GM12878 (cell line): ENCODE measurements around the gene RHBDF2. TPM values are rescaled to one million over a fixed set of nuclear protein-coding genes. Genes with fewer than 3 reads are reported as not detected.

Experiments used
- ATAC-seq: fragments of 200-7000 bp; cut with Tn5 transposase; 3 replicates; pipeline ENCODE4 v1.9.1; 2020; ENCODE audit warnings: mild to moderate bottlenecking, moderate library complexity
- BruUV-seq: library from RNA; stranded (reverse); fragments of 400-500 nt; replicated peaks from 2 replicates; lab custom pipeline; 2021; lab: Mats Ljungman, UMichigan
- CTCF ChIA-PET: fragments of 300-600 bp; sonication (Branson Sonifier 250); formaldehyde crosslinking; extraction: SDS; loops from one replicate; lab custom pipeline; 2021; ENCODE audit warnings: inconsistent platforms; lab: Yijun Ruan, JAX
- POLR2A ChIA-PET: fragments of 350-600 bp; formaldehyde crosslinking; extraction: SDS; loops from one replicate; lab custom pipeline; 2021; ENCODE audit warnings: inconsistent platforms; lab: Charles Lee
- RAD21 ChIA-PET: fragments of 300-600 bp; sonication (Branson Sonifier 250); formaldehyde crosslinking; loops from one replicate; lab custom pipeline; 2023; ENCODE audit warnings: antibody characterized with exemption; ENCODE audit not compliant: unreplicated experiment; lab: Charles Lee
- SMC1A ChIA-PET: fragments of 300-600 bp; sonication (Branson Sonifier 250); formaldehyde crosslinking; loops from one replicate; lab custom pipeline; 2023; ENCODE audit not compliant: unreplicated experiment, uncharacterized antibody; lab: Charles Lee
- DNase-seq: peaks from one replicate; pipeline ENCODE4 v3.0.0-alpha.2; 2011; ENCODE audit warnings: low read depth, low spot score
- FAIRE-seq: peaks from 3 replicates; lab custom pipeline; 2011; peaks lifted over from hg19 to GRCh38; lab: Jason Lieb, UNC
- H2AFZ ChIP-seq: 2 replicates; pipeline ENCODE4 v1.6.0; 2011; ENCODE audit warnings: low read depth, low read length, control low read depth; ENCODE audit not compliant: control insufficient read depth
- H3K27ac ChIP-seq: 2 replicates; pipeline ENCODE4 v1.5.1; 2011; ENCODE audit warnings: control low read depth; ENCODE audit not compliant: control insufficient read depth, insufficient read depth
- H3K27me3 ChIP-seq, 2 experiments: replicated peaks in 1 of 2; 2 replicates each; pipeline versions ENCODE4 v1.6.0 to v1.6.1; 2011; ENCODE audit warnings: low read length in 1 of 2; ENCODE audit not compliant: control insufficient read depth in 2 of 2, insufficient read depth in 2 of 2
- H3K36me3 ChIP-seq, 2 experiments: 2 replicates each; pipeline ENCODE4 v1.5.1; 2011; ENCODE audit warnings: low read length in 1 of 2; ENCODE audit not compliant: control insufficient read depth in 2 of 2, insufficient read depth in 2 of 2
- H3K4me1 ChIP-seq: 2 replicates; pipeline ENCODE4 v1.6.1; 2011; ENCODE audit warnings: mild to moderate bottlenecking, low read length, moderate library complexity, mixed read lengths; ENCODE audit not compliant: control insufficient read depth, insufficient read depth
- H3K4me2 ChIP-seq: 2 replicates; pipeline ENCODE4 v1.6.0; 2011; ENCODE audit warnings: control low read depth; ENCODE audit not compliant: control insufficient read depth, insufficient read depth
- H3K4me3 ChIP-seq: fragments of 200-600 bp; sonication (generic); 2 replicates; pipeline ENCODE4 v1.5.1; 2016
- H3K79me2 ChIP-seq: 2 replicates; pipeline ENCODE4 v1.6.0; 2011; ENCODE audit warnings: low read length; ENCODE audit not compliant: control insufficient read depth, insufficient read depth
- H3K9ac ChIP-seq: 2 replicates; pipeline ENCODE4 v1.8.0; 2011; ENCODE audit warnings: low read length, control low read depth, mixed read lengths; ENCODE audit not compliant: control insufficient read depth, insufficient read depth
- H3K9me3 ChIP-seq: replicated peaks from 3 replicates; pipeline ENCODE4 v1.5.1; 2011; ENCODE audit warnings: mild to moderate bottlenecking, low read length; ENCODE audit not compliant: control insufficient read depth, insufficient read depth
- H4K20me1 ChIP-seq: 2 replicates; pipeline ENCODE4 v1.6.0; 2011; ENCODE audit not compliant: control insufficient read depth, insufficient read depth
- HDAC6 ChIP-seq: fragments of 200-600 bp; sonication (generic); IDR thresholded peaks from one replicate; pipeline ENCODE4 v1.8.0; 2017; ENCODE audit warnings: antibody characterized with exemption; ENCODE audit not compliant: unreplicated experiment
- YY1 ChIP-seq: IDR thresholded peaks from 2 replicates; pipeline ENCODE4 v1.6.1; 2011; ENCODE audit warnings: low read depth, mild to moderate bottlenecking, low read length
- WGBS: methylation state at CpG from one replicate; pipeline ENCODE4 v1.1.6; 2016; ENCODE audit warnings: low lambda C conversion rate; ENCODE audit not compliant: insufficient replicate concordance, insufficient coverage; ENCODE audit errors: missing lambda C conversion rate; 5-methylcytosine and 5-hydroxymethylcytosine counted together
- in situ Hi-C: fragments of 300-500 bp; cut with MboI; formaldehyde crosslinking; loops from 9 replicates; pipeline ENCODE4 v1.14.3; 2018; ENCODE audit warnings: mixed read lengths
- intact Hi-C: fragments of 100-400 bp; cut with micrococcal nuclease; formaldehyde crosslinking; loops from one replicate; pipeline ENCODE4 v1.14.2; 2022; ENCODE audit not compliant: unreplicated experiment
- polyA plus RNA-seq, 11 experiments: library from polyadenylated mRNA; depleted of rRNA in 4 of 11; unstranded in 6 of 11; stranded (reverse) in 5 of 11; fragments of >200 nt; fragmentation: Nextera tagmentation in 4 of 11; fragmentation: Illumina TruSeq in 1 of 11; extraction: Ambion mirVana in 4 of 11; extraction: Trizol in 1 of 11; gene quantifications; 1 replicate in 1 of 11; 2 replicates in 10 of 11; pipeline versions ENCODE4 v1.2.1 to v1.2.3, GENCODE V29; 2011 to 2016; ENCODE audit warnings: inconsistent platforms in 2 of 11, missing spikeins in 2 of 11, low read depth in 1 of 11
- total RNA-seq, 4 experiments: library from RNA; depleted of rRNA in 3 of 4; stranded (reverse); fragments of >200 nt in 3 of 4; fragmentation: Illumina TruSeq in 1 of 4; extraction: Trizol in 1 of 4; gene quantifications; 2 replicates each; pipeline versions ENCODE4 v1.2.1 to v1.2.3, GENCODE V29; 2013 to 2021
- TF ChIP-seq, protein P1 (sequence below): fragments of 150-350 bp; IDR thresholded peaks from 2 replicates; pipeline ENCODE4 v1.6.1; 2016; ENCODE audit warnings: low read depth, low read length

Gene RHBDF2
- total and polyA plus RNA-seq, 10 of the 15 experiments (the other 5 are each of a cell fraction or from before 2014, with no cell fraction given): 0.97 to 43.0 (median 18.7) TPM

DNA sequence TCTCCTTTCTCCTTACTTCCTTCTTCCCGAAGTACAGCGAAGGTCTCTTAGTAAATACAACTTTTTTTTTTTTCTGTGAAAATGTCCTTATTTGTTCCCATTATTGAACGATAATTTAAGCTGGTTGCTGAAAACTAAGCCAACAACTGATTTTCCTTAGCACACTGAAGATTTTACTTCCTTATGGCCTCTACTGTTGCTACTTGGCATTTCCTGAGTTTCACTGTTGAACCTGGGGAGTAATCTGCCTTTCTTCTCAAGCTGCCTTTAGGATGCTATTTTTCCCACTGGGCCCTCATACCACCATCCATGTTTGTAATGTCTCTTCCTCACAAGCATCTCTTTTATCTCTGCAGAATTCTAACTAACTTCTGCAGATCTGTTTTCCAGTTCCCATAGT is 74.4 kb downstream of the RHBDF2 start (continued):
- TF ChIP-seq, protein P1, sequence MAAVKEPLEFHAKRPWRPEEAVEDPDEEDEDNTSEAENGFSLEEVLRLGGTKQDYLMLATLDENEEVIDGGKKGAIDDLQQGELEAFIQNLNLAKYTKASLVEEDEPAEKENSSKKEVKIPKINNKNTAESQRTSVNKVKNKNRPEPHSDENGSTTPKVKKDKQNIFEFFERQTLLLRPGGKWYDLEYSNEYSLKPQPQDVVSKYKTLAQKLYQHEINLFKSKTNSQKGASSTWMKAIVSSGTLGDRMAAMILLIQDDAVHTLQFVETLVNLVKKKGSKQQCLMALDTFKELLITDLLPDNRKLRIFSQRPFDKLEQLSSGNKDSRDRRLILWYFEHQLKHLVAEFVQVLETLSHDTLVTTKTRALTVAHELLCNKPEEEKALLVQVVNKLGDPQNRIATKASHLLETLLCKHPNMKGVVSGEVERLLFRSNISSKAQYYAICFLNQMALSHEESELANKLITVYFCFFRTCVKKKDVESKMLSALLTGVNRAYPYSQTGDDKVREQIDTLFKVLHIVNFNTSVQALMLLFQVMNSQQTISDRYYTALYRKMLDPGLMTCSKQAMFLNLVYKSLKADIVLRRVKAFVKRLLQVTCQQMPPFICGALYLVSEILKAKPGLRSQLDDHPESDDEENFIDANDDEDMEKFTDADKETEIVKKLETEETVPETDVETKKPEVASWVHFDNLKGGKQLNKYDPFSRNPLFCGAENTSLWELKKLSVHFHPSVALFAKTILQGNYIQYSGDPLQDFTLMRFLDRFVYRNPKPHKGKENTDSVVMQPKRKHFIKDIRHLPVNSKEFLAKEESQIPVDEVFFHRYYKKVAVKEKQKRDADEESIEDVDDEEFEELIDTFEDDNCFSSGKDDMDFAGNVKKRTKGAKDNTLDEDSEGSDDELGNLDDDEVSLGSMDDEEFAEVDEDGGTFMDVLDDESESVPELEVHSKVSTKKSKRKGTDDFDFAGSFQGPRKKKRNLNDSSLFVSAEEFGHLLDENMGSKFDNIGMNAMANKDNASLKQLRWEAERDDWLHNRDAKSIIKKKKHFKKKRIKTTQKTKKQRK: no peak
- no peak for TF ChIP-seq YY1

DNA sequence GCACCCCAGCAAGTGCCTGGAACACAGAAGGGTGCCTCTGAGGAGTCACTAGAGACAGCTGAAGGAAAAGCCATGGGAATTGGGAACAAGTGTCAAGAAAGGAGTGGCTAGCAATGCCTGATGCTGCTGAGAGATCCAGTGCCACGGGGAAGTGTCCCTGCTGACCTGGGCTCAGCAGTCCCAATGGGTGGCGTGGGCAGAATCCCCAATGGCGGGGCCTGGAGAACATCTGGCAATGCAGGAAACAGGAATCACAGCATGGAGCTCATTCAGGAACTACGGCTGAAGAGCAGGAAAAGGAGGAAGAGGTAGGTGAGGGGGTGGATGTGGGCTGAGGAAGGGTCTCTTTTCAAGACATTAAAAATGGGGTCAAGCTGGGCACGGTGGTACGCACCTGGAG is 78.4 kb downstream of the RHBDF2 start:
- Histone ChIP-seq H3K4me2 (no peak overlapping the region), H3K4me1 (peaks cover 25% of the 10 kb centered on the region), H3K27me3 (no peaks in the 10 kb centered on the region), H3K4me3 (no peak overlapping the region), H3K9me3 (no peaks in the 10 kb centered on the region), H3K27ac (no peak overlapping the region), H4K20me1 (no peaks in the 10 kb centered on the region; the same call in none of the 2 replicates), H3K79me2 (peaks cover 23% of the 10 kb centered on the region), H2AFZ (no peak overlapping the region), H3K9ac (no peak overlapping the region), H3K36me3 (peaks cover 0 to 5% of the 10 kb centered on the region in 2 experiments; a peak in 2 of 4 replicates)
- in situ Hi-C loops: no loop called here
- intact Hi-C loops: no loop called here
- no peak for FAIRE-seq
- no peak for ATAC-seq
- no TSS peak for BruUV-seq
- no peak for TF ChIP-seq HDAC6
- ChIA-PET SMC1A (no interaction called here), CTCF (interaction anchor here (1.2 kb wide), 2 partner anchors 12 to 15 kb away, joined by 3 read pairs; no protein-coding TSS in a partner anchor), RAD21 (no interaction called here), POLR2A (interaction anchor here (1.3 kb wide), 1 partner anchor 30 kb away, joined by 3 read pairs; the partner anchor contains the start of gene UBE2O)
- WGBS: 91% methylated on average over 6 of the region's 6 CpGs
- no peak for DNase-seq
